ENCODE measurements around the gene OR2M2. TPM values are rescaled to one million over a fixed set of nuclear protein-coding genes. Genes with fewer than 3 reads are reported as not detected.

Gene OR2M2
- total RNA-seq, result not detected
- long read RNA-seq, result 0 reads

GRCh38 chr1:248174521-248174920 is at the start of gene OR2M2:
Gene OR2M2 (plus strand): TSS chr1:248174821. CDS start chr1:248179986, 5,165 bp downstream.
- Histone ChIP-seq H3K4me3 (no peak within 1 kb of the TSS), H3K4me1 (no peaks in the 10 kb centered on the region), H3K9me3 (no peaks in the 10 kb centered on the region), H3K36me3 (no peaks in the 10 kb centered on the region), H3K27me3 (no peaks in the 10 kb centered on the region), H3K27ac (no peak within 1 kb of the TSS)
- ATAC-seq (no peak), DNase-seq (no peak)
- TF ChIP-seq CTCF (IDR thresholded peaks at IDR 0.05) (no peak), POLR2A (IDR thresholded peaks at IDR 0.05) (no peak)
- intact Hi-C loops (cut with DNase I), result no loop called here

- Histone ChIP-seq H3K36me3 (no peaks in the 10 kb centered on the region), H3K9me3 (no peaks in the 10 kb centered on the region), H3K4me3 (no peak overlapping the region), H3K4me1 (no peaks in the 10 kb centered on the region), H3K27ac (no peak overlapping the region), H3K27me3 (no peaks in the 10 kb centered on the region)
- no peak for DNase-seq
- intact Hi-C loops (cut with DNase I), result no loop called here
- TF ChIP-seq POLR2A (IDR thresholded peaks at IDR 0.05), result no peak
- no peak for TF ChIP-seq CTCF (IDR thresholded peaks at IDR 0.05)
- no peak for ATAC-seq
- 71% methylated on average over 5 of the region's 5 CpGs for WGBS (ENCODE audit: insufficient coverage, low coverage, low lambda C conversion rate, missing lambda C conversion rate)
Measured at GRCh38 chr1:248127653-248128052, 47.0 kb upstream of the OR2M2 start.

GRCh38 chr1:248136811-248137210 is 37.8 kb upstream of the OR2M2 start:
- no peaks in the 10 kb centered on the region for H3K27me3 ChIP-seq
- no peak for TF ChIP-seq POLR2A (IDR thresholded peaks at IDR 0.05)
- no peak for TF ChIP-seq CTCF (IDR thresholded peaks at IDR 0.05)
- intact Hi-C loops (cut with DNase I), result no loop called here
- H3K9me3 ChIP-seq, result no peaks in the 10 kb centered on the region
- H3K4me3 ChIP-seq, result no peak overlapping the region
- 20% methylated on average over 3 of the region's 21 CpGs for WGBS (ENCODE audit: insufficient coverage, low coverage, low lambda C conversion rate, missing lambda C conversion rate)
- H3K4me1 ChIP-seq, result no peaks in the 10 kb centered on the region
- ATAC-seq (no peak), DNase-seq (no peak)
- H3K27ac ChIP-seq, result no peak overlapping the region
- no peaks in the 10 kb centered on the region for H3K36me3 ChIP-seq

GRCh38 chr1:248140846-248141245 is 33.8 kb upstream of the OR2M2 start:
- ATAC-seq, result no peak
- no peak overlapping the region for H3K27ac ChIP-seq
- H3K36me3 ChIP-seq, result no peaks in the 10 kb centered on the region
- H3K9me3 ChIP-seq, result no peaks in the 10 kb centered on the region
- 47% methylated on average over 1 of the region's 1 CpG for WGBS (ENCODE audit: insufficient coverage, low coverage, low lambda C conversion rate, missing lambda C conversion rate)
- no peak for DNase-seq
- H3K27me3 ChIP-seq, result no peaks in the 10 kb centered on the region
- TF ChIP-seq POLR2A (IDR thresholded peaks at IDR 0.05) (no peak), CTCF (IDR thresholded peaks at IDR 0.05) (no peak)
- H3K4me1 ChIP-seq, result no peaks in the 10 kb centered on the region
- intact Hi-C loops (cut with DNase I), result no loop called here
- H3K4me3 ChIP-seq, result no peak overlapping the region

- Histone ChIP-seq H3K27me3 (no peaks in the 10 kb centered on the region), H3K4me1 (no peaks in the 10 kb centered on the region), H3K9me3 (no peaks in the 10 kb centered on the region), H3K36me3 (no peaks in the 10 kb centered on the region), H3K27ac (no peak overlapping the region), H3K4me3 (no peak overlapping the region)
- no peak for ATAC-seq
- 7% methylated on average over 1 of the region's 1 CpG for WGBS (ENCODE audit: insufficient coverage, low coverage, low lambda C conversion rate, missing lambda C conversion rate)
- TF ChIP-seq POLR2A (IDR thresholded peaks at IDR 0.05) (no peak), CTCF (IDR thresholded peaks at IDR 0.05) (no peak)
- DNase-seq, result no peak
- intact Hi-C loops (cut with DNase I), result no loop called here
Measured at GRCh38 chr1:248143311-248143710, 31.3 kb upstream of the OR2M2 start.

All from right lobe of liver (tissue), 6 donors.